Body of pancreas (tissue), 4 donors: ENCODE results near the gene BUD31.

Experiments used
- POLR2A ChIP-seq, 3 donors: fragments of 450-650 bp; IDR thresholded peaks; one replicate each; pipeline ENCODE4 v1.6.1; 2016; ENCODE audit warnings: antibody characterized with exemption in 3 of 3, mild to moderate bottlenecking in 2 of 3
- TF ChIP-seq, protein P1 (sequence below), 7 experiments: fragments of 450-650 bp in 4 of 7; fragments of 200-600 bp in 3 of 7; sonication (generic) in 3 of 7; IDR thresholded peaks; one replicate each; pipeline ENCODE4 v1.5.1; 2016 to 2019; ENCODE audit warnings: antibody characterized with exemption in 7 of 7

DNA sequence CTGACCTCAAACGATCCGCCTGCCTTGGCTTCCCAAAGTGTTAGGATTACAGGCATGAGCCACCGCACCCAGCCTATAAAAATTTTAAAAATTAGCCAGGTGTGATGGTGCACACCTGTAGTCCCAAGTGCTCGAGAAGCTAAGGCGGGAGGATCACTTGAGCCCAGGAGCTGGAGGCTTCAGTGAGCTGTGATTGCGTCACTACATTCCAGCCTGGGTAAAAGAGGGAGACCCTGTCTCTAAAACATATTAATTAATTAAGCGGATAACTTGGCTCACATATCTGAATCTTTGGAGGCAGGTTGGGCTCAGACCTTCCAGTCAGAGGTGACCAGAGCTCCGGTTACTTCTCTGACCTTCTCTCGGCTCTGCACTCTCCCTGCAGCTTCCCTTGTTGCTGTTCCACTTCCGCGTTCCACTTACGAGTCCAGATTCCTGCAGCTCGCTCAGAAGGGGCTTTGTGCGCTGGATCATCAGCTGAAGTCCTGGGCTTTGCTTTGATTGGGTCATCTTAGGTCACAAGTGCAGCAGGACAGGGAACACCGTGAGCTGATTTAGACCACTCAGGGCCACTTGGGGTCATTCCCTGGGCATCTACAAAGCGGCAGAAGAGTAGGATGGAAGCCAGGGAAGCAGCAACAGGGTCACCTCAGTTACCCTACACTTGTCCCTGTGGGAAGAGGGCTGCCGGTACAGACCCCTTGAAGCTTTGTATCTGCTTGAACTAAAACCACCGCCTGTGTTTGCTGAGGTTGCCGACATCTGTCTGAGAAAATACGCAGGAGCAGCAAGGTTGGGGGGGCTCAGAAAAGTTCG, 36.3 kb upstream of the BUD31 start:
- peak in 2 of 3 donors; percentile 38 to 45 for TF ChIP-seq POLR2A (IDR thresholded peaks at IDR 0.05)
- TF ChIP-seq, protein P1, sequence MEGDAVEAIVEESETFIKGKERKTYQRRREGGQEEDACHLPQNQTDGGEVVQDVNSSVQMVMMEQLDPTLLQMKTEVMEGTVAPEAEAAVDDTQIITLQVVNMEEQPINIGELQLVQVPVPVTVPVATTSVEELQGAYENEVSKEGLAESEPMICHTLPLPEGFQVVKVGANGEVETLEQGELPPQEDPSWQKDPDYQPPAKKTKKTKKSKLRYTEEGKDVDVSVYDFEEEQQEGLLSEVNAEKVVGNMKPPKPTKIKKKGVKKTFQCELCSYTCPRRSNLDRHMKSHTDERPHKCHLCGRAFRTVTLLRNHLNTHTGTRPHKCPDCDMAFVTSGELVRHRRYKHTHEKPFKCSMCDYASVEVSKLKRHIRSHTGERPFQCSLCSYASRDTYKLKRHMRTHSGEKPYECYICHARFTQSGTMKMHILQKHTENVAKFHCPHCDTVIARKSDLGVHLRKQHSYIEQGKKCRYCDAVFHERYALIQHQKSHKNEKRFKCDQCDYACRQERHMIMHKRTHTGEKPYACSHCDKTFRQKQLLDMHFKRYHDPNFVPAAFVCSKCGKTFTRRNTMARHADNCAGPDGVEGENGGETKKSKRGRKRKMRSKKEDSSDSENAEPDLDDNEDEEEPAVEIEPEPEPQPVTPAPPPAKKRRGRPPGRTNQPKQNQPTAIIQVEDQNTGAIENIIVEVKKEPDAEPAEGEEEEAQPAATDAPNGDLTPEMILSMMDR (IDR thresholded peaks at IDR 0.05) = no peak
